HT-29 (cell line): ENCODE results near the gene TNRC6C. TPM values are rescaled to one million over a fixed set of nuclear protein-coding genes. Genes with fewer than 3 reads are reported as not detected.

Experiments used
- DNase-seq: peaks from one replicate; pipeline ENCODE4 v3.0.0-alpha.2; 2015; ENCODE audit warnings: low spot score
- total RNA-seq: library from RNA; depleted of rRNA; stranded (reverse); fragments of >200 nt; shearing (Covaris generic); gene quantifications from 2 replicates; pipeline ENCODE4 v1.2.3, GENCODE V29; 2014

The TNRC6C gene
- total RNA-seq, 1 experiment from 2014 or later: 7.2 TPM

DNA sequence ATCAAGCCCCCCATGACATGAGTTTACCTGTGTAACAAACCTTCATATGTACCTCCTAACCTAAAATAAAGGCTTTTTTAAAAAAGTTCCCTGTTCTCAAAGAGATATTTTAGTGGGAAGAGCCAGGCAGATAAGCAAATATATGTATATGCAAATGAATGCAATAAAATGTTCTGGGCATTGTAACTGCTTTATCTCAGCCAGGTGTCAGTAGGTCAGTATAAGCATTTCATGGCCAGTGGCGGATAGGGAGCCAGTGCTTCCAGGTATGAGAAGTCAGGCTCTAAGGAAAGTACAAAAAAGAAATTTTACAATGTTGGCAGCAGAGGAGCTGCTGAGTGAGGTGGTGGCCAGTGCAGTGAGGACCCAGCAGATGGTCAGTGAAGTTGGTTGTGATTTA lies 53.9 kb downstream of the TNRC6C start:
- no peak for DNase-seq

DNA sequence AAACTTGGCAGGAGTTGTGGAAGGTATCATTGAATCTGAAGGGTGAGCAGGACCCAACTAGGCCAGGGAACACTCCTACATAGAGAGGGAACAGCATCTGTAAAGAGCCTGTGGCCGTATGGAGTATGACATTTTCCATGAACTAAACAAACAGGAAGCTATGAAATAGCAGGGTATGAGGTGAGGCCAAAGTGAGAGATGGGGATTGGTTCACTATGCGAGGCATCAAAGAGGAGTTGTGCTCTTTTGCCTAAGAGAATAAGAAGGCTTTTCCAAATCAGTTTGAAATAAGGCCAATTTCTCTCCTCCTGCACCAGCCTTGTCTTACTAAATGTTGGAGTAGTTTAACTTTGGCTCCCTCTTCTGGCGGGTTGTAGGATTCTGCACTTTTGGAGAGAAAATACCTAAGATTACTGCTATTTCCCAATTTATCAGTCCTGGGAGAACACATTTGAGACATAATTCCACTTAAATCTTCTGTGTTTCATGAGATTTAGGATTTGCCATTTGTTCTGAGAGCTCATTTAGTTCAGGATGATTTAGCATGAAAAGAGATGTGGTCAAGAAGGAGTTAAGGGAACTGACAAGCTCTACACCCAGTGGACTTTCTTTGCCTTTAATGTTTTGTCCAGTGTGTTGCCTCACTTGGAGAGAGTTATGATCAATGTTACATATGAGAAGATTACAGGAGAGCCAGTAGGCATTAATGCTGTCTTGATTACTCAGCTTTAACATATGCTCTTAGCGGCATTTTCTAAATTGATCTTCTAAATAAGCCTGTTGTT lies 55.4 kb downstream of the TNRC6C start:
- DNase-seq: peak; percentile 84

DNA sequence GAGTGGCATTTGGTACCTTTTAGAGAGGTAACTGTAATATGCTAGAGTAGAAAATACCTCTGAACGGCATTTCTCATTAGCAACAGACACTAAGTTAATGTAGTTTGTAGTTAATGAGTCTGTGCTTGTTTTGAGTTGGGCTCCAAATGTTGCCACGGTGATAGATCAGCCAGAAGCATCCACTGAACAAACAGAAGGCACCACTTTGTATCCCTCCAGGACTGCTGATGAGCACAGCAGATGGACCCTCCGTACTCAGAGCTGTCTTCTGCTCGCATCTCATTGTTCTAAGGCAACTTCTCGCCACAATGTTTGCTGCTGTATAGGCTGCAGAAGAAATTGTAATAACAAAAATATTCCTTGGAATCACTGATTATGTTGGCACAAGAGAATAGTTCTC lies 56.1 kb downstream of the TNRC6C start:
- DNase-seq: no peak

DNA sequence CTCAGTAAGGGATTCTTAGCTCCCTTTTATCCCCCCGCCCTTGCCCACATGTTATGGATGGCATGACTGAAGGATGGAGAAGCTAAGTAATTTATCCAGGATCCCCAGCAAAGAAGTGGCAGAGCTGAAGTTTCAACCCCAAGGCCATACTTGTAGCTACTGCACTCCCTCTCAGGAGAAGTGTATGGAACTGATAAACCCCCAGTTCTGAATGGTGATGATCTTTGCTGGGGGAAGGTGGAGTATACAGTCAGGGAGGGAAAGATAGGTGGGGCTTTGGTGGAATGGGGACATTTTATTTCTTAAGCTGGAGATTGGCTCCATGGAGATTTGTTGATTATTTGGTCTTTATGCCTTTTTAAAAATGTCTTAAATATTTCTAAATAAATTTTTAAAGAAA lies 58.3 kb downstream of the TNRC6C start:
- DNase-seq: no peak

DNA sequence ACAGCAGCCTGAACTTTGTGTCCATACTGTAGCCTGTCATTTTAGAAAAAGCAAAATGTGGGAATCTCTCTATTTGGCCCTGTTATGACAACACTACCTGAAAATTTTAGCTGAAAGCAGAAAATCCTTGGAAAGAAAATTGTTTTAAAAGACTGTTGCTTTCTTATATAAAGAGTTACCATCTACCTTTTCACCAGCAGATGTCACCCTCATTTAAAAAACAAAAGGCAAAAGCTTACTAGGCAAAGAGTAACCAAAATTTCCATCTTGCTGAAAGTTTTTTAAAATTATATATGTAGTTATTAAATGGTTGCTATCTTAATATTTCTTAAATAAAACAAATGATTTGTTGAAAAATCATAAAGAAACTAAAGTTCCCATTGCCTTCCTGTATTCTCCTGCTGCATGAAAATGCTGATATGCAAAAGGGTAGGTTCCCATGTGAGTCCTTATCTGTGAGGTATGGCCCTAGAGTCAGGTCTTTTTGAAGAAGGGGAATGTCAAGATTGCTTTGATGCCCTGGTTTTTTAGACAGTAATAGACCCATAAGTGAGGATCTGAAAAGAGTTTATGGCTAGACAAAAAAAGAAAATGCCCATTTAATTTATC lies 61.0 kb downstream of the TNRC6C start:
- DNase-seq: peak; percentile 41

DNA sequence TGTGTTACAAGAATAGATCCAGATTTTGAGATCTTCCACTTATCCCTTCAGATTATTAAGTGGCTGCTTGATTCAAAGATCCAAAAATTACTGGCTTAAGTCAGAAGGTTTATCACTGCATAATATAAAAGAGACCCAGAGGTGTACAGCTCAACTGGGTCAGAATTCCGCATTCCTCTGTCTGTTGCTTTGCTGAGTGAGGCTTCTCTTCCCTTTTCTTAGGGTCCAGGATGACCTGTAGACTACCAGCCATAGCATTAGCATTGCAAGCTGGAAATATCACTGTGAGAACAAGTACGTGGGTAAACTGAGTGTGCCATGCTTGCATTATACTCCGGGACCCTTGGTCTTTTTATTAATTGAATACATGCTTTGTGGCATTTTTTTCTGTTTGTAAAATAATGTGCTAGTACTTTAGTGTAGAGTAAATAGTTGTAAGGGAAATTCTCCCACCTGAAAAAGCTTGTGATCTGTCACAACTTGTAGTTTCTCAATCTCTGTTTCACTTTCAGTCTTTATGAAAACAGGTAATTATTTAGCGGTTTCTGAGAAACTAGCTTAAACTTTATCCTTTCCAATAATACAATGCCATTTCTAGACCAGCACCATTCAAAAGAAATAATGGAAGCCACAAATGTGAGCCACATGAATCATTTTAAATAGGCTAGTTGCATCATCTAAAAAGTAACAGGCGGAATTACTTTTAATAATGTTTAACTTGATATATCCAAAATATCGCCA lies 61.6 kb downstream of the TNRC6C start:
- DNase-seq: no peak

DNA sequence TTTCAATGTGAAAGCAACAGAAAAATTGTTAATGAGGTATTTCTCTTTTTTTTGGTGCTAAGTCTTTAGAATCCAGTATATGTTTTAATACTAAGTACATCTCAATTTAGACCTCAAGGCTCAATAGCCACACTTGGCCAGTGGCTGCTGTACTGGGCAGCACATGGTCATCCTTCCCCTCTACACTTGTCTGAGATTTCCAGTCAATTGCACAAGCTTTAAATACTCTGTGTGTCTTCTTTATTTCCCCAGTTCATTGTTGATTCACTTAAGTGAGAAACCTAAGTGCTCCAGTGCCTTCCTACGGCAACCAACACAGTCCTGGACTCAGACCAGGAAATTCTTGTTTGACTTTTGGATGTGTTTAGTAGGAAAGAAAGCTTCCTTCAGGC lies 62.2 kb downstream of the TNRC6C start:
- DNase-seq: no peak

DNA sequence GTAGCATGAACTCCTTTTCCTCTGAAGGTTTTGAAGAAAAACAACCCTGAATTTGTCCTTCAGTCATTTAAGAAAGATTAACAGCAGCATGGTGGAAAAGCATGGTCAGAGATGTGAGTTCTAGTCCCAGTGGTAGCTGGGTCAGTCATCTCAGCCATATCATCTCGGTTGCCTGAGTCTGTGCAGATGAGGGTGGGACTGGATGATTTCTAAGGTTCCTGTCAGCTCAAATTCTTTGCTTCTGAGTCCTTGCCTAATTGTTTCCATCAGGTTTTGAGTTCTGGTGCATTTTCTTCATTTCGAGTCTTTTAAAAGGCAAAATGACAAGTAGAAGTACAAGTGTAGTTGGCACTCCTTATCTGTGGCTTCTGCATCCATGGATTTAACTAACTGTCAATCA lies 63.9 kb downstream of the TNRC6C start:
- no peak for DNase-seq

DNA sequence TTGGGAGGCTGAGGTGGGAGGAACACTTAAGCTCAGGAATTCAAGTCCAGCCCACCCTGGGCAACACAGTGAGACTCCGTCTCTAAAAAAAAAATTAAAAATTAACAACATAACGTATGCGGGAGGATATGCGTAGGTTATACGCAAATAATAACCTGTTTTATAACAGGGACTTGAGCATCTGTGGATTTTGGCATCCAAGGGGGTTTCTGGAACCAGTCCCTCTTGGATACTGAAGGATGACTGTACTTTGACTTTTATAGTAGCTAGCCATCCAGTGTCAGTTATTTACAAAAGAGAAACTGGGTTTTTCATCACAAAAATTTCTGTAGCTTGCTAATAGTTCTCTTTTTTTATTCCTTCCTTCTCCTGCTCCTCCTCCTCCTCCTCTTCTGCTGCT lies 64.5 kb downstream of the TNRC6C start:
- DNase-seq: no peak

DNA sequence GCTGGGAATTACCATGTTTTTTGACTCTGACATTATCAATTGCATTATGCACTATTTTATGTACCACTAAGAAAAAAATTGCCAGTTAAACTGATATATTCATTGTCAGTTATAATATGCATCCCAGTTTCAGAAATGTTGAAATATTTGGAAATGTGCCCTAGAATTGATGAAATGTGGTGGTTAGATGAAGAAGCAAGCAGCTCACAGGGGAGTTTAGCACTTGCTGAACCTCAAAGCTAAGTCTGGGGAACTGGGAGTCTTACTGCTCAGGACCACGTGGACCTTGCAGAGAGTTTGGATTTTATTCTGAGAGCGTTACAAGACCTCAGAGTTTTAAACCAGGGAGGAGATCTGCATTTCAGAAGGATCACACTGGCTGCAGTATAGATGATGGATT lies 67.9 kb downstream of the TNRC6C start:
- DNase-seq: no peak

DNA sequence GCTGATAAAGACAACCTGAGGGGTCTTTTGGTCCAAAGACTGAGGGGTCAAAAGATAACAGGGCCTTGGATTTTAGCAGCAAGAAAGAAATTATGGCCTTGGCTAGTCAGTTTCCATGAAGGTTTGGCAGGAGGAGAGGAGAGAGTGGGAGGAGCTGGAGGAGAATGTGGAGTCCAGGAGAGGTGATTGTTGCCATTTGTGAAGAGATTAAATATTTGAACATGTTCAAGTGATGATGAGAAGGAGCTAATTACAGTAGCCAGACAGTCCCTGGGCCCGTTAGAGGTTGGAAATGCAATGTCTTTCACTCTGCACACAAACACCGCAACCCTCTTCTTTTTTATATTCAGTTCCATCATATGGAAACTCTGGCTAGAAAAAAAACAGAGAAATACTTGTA lies 68.6 kb downstream of the TNRC6C start:
- no peak for DNase-seq

DNA sequence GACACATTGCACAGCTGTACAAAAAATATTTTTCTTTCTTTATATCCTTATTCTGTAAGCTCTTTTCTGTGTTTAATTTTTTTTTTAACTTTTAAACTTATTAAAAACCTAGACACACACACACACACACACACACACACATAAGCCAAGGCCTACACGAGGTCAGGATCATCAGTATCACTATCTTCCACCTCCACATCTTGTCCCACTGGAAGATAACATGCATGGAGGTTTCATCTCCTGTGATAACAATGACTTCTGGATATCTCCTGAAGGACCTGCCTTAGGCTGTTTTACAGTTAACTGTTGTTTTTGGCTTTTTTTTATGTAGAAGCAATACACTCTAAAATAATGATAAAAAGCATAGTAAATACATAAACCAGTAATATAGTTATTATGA lies 71.2 kb downstream of the TNRC6C start:
- no peak for DNase-seq

DNA sequence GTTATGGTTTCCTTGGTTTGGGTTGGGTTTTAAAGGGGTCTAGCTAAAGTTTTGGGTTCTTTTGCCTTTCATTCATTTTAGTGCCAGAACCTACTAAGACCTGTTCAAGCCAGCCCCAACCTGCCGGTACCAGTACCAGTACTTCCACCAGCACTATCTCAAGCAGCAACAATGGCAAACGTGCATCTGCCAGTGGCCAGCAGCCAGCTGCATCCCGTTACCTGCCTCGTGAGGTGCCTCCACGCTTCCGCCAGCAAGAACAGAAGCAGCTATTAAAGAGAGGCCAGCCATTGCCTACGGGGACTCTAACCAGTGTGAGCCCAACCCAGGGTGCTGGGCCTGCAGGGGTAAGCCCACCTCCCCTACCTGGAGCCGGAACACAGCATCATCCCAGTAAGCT lies 72.9 kb downstream of the TNRC6C start:
- DNase-seq: no peak

DNA sequence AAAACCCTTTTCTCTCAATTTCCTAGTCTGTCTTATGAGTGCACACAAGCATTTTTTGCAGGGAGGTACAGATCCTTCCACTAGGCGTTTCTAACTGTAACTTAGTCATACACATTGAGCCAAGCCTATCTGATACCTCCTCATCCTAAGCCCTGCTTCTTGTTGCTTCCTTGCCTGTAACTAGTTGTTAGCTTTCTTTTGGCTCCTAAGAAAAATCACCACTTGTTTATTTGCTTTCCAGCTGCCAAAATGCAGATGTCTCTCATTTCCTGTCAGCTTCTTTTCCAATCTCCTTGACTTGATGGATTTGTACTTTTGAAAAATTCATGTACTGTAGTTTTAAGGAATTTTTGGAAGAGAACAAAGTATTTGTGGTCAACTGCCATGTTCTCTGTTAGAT lies 73.7 kb downstream of the TNRC6C start:
- no peak for DNase-seq

DNA sequence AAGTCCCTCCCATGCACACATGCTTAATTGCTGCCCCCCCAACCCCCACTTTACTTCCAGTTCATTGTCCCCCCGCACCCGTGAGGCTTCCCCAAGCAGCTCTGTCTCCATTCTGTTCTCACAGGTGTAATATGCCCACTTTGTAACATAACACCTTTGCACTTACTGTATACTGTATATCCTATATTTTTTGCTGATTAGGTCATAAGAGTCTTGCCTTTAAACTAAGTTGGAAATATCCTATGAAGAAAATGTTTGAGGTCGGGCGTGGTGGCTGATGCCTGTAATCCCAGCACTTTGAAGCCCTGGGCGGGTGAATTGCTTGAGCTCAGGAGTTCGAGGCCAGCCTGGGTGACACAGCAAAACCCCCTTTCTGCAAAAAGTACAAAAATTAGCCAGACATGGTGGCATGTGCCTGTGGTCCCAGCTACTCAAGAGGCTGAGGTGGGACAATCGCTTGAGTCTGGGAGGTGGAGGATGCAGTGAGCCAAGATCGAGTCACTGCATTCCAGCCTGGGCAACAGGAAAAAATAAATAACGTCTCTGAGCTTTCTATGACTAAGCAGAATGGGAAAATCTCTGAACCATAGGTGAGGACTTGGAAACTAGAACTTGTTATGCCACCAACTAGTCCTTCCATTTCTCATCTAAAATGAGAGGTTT lies 76.1 kb downstream of the TNRC6C start:
- no peak for DNase-seq

DNA sequence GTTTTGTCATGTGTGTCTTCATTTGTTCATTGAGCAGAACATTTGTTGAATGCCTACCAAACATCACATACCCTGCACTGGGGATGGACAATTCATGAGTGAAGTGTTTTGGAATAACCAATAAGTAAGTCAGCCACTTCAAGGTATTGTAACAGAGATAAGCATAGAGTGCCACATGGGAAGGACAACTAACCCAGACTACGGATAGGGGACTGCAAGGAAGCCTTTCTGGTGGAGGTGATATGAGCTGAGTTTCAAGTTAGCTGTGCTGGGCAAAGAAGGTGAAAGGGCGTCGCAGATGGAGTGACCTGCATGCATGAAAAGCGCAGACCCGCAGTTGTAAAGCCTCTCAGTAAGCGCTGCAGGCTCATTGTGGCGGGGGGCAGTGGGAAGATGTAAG lies 78.8 kb downstream of the TNRC6C start:
- DNase-seq: no peak

DNA sequence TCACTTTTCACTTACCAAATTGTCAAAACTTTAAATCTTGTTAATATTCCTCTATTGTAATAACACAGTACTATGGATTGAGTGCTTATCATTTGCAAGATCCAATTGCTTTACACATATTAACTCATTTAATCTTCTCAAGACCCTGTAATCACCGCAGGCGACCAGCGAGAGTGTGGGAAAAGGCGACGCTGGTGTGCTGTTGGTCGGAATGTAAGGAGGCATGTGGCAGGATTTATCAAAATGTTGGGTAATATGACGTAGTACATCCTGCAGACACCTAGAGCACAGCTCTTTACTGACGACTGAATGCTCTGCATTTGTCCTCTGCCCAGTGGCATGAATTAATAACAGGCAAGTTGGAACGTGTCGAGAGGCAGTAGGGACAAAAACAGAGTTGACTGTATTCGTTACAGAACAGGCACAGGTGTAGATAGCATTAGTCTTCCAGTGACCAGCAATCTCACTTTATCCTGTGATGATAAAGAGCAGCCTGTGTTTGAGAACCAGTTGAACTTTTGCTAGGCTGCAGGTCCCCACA lies 80.3 kb downstream of the TNRC6C start:
- no peak for DNase-seq

DNA sequence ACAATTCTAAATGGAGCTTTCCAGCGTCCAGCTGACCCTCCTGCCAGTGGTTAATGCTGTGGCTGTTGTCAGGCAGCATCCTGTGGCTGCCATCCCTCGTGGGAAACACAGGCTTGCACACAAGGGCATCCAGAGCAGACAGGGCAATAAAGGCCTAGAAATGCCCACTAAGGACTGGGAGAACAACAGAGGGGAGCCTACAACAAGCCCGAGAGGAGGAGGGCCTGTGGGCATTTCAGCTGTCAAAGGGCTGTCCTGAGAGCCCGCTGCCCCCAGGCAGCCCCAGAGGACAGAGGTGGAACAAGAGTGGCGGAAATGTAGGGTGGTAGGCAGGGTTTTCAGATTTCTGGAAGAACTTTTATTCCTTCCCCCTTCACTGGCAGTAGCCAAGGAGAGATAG lies 81.1 kb downstream of the TNRC6C start:
- no peak for DNase-seq

DNA sequence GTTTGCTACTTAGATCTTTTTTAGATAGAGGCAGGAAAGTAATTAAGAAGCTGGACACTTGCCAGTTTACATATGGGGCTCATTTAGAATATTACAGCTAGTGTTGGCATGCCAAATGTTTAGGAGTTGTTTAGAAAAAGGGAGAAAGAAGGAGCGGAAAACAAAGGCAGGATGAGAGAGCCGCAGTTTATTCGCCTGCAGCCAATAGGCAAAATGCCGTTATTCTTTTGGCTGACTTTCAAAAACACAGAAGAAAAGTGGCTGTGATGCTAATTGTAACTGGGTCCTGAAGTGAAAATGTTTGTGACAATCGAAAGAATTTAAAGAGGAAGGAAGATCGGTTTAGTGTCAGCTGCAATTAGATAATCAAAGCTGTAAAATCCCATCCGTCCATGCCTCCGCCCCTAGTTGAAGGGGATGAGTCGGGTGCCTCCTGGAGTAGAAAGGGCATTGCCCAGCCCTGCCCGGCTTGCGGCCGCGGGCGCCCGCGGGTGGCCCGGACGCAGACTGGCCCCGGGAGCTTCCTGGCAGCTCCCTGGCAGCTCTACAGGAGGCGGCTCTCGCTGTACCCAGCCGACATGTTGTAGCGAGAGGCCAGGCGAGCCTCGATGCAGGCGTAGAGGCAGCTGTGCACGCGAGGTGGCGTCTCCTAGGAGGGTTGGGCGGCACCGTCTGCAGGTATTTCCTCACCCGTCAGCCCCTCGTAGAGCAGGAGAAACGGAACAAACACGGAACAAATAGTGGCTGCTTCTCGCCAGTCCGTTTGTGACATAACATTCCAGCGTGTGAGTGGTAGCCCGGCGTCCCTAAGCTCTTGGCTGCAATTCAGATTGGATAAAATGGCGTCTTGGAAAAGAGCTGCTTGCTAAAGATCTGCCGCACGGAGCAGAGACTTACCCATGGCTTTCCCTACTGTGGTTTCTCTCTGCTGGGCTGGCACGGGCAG lies 82.2 kb downstream of the TNRC6C start:
- peak; percentile 36 for DNase-seq

DNA sequence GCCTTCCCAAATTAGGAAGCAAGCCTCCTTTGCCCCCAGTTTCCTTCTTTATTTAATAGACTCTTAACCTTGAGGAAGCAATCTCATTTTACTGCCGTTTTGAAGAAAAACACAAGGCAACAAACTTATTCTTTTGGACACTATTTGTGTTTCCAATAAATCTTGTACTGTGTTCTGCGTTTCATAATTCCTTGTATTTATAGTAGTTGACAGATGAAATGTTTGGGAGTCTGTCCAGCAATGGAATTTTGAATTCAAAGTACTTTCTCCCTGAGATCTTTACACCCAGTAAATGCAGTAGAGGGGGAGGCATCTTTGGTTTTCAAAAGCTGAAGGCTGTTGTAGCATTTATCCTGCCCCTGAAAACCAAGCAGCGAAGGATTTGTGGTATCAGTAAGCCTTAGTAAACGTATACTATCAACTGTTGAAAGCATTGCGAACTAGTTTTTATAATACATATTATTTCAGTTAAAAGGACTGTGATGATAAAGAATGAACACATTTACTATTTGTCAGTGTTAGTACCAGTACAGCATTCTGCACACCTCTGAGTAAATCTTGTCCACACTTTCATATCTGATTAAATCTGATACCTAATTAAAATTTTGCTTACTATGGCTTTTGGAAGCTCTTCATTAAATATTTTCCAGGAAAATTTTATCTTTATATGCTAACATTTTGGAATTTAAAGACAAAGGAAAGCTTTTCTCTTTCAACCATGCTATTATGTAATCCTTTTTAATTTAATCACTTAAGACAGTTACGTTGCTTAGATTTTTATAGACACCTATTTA lies 83.1 kb downstream of the TNRC6C start:
- DNase-seq: no peak
